Colon (tissue), 2 donors: ENCODE data around the gene GNL1.

Source experiments
- FAIRE-seq: peaks from 2 replicates; lab custom pipeline; 2012; peaks lifted over from hg19 to GRCh38; lab: Jason Lieb, UNC
- donor health status: control.
- donor health status: control.

GNL1 gene

GRCh38 chr6:30570263-30570662, 14.0 kb upstream of the GNL1 start:
- no peak for FAIRE-seq

DNA sequence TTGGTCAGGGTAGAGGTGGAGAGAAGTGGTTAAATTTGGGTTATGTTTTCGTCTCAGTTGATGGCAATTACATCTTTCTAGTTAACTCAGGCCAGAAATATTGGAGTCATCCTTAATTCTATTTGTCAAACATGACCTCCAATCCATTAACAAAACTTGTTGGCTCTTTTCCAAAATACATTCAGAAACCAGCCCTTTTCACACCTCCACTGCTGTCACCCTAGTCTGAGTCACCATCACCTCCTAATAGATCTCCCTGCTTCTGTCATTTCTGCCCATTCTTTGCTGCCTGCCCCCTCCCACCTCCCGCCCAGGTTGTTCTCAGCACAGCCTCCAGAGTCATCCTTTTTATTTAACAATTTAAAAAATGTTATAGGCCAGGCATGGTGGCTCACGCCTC, 12.0 kb upstream of the GNL1 start:
- no peak for FAIRE-seq

GRCh38 chr6:30565772-30566171, 9.5 kb upstream of the GNL1 start:
- no peak for FAIRE-seq

DNA sequence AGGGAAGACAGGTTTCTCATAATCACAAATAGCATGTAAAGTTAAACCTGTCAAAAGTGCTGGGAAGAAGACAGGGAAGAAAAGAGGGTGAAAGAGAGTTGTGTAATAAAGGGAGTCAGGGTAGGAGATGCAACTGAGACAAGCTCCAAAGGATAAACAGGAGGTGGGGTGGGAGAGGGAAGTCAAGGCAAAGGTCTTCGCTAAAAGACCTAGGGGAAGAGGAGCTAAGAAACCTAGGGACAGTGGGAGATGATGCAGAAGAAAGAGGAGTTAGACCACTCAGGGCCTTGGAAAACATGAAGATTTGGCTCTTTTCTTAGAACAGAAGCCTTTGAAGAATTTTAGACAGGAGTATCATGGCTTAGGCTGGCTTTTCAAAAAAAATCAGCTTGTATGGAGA, 7.8 kb upstream of the GNL1 start:
- FAIRE-seq: no peak

DNA sequence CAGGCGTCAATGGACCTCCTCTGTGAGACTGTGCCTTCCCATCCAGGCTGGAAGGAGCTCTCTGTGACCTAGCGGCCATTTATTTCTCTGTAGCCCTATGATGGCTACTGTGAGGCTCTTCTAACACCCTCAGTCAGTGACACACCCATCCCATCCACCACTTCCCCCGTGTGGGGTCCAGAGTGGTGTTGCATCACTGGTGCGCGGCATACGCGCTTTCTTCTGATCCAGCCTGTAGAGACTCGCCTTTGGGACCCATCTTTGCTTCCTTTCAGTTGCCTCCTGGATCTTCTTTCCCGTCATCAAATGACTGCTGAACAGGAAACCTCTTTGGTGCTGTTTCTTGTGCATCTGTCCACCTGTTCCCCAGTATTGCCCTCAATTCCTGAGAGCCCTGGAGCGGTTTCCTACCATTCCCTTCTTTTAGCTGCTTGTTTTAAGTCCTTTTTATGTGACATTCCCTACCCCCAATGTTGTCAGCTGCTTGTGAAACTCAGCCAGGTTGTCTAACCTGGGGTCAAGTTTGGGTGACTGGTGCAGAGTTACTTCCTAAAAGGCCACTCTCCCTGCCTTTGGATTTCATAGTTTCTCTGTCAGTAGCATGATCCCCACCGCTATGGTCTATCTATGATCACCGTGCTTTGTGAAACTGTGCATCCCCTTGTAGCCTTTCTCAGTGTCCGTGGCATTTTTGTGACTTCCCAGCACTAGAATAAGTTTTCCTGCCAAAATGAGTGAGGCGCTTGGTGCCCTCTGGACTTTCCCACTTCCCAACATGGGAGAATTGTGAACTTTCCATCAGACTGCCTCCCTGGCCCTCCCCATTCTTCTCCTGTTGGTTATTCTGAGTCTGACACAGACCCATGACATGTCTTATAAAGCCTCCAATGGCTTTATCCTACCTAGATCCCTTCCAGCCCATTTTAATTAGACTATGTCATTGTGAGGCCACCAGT, 6.5 kb upstream of the GNL1 start:
- no peak for FAIRE-seq

- FAIRE-seq: no peak
Observed at GRCh38 chr6:30560930-30561329, 4.6 kb upstream of the GNL1 start.

DNA sequence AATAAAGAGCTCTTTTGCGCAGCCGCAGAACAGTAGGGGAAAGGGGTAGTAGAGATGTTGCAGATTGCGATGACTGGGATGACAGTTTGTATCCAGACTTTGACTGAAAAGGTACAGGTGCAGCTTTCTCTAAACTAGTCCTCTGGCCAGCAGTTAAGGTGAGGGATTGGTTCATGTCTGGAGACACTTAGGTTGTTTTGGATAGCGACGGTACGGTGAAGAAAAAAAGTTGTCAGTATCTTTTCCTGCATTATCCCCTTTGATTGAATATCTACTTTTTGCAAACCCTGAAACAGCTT, 1.3 kb upstream of the GNL1 start:
- no peak for FAIRE-seq

GRCh38 chr6:30556906-30557682, 805 bp upstream of the GNL1 start, which contains the start of gene PRR3:
PRR3 (plus strand) TSS chr6:30557295; CDS start chr6:30557345, 50 bp downstream.
- no peak for FAIRE-seq

DNA sequence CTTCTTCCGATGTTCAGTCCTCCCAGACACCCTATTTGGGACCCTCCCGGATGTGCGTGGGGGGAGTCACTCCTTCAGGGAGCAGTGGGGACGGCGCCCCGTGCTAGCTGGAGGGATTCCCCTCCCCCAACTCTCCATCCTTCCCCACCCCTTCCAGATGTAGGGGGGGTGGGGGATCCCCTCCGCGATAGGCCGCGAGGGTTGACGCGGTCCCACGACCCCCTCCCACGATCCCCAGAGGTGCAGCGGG, 548 bp downstream of the GNL1 start:
- FAIRE-seq: no peak

GRCh38 chr6:30554962-30555815, 1.1 kb downstream of the GNL1 start:
- FAIRE-seq: no peak

- no peak for FAIRE-seq
Observed at GRCh38 chr6:30554404-30554803, 1.9 kb downstream of the GNL1 start.

GRCh38 chr6:30548375-30548774, 7.9 kb downstream of the GNL1 start:
- no peak for FAIRE-seq

- no peak for FAIRE-seq
Observed at GRCh38 chr6:30547454-30547853, 8.8 kb downstream of the GNL1 start.

DNA sequence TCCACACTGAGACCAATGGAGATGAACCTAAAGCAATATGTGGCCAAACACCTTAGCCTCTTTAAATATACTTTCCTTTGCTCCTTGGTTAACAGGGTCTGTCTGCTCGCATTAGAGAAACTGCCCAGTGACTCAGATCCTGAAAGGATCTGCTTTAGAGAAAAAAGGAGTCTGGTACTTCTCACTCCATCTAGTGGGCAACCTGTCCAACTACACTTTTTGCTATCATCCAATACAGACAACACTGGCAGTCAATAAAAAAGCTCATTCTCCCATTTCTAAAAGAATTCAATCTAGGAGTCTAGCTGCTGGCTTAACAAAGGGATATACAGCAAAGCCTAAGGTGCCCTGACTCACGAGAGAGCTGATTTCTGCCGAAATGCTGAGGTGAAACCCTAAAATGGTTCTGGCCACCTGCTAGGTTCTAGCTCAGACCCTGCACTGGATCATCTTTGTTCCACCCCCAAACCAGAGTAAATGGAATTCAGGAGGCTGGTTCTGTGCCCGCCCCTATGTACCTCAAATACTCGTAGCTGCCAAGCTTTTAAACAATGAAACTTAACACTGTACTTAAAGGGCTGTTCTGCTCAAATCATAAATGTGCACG, 11.5 kb downstream of the GNL1 start:
- no peak for FAIRE-seq

GRCh38 chr6:30543821-30544220, 12.5 kb downstream of the GNL1 start:
- no peak for FAIRE-seq

DNA sequence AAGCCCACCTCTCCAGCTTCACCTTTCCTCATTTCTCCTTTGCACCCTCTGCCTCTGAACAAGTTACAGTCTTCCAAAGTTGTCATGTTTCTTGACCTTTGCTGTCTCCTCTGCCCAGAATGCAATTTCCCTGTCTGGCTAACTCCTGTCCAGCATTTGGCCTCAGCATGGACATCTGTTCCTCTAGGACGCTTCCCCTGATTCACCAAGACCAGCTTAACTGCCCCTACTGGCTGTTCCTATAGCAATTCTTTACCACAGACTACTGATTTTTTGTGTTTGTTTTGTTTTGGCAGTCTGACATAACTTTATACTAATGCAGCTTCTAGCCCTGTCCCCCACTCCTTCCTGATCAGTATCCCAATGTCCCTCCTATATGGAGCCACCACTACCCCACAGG, 13.4 kb downstream of the GNL1 start:
- FAIRE-seq: no peak

DNA sequence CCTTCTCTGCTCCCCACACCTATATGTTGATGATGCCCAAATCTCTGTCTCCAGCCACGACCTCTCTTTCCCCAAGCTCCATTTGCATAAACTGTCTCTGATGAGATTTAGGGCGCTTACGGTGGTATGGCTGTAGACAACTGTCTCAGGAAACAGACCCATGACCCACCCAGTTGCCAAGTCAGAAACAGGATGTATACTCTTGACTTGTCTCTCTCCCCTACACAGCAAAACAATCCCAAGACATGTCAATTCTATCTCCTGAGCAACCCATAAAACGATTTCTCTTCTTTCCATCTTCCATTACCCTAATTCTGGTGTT, 13.9 kb downstream of the GNL1 start:
- no peak for FAIRE-seq

DNA sequence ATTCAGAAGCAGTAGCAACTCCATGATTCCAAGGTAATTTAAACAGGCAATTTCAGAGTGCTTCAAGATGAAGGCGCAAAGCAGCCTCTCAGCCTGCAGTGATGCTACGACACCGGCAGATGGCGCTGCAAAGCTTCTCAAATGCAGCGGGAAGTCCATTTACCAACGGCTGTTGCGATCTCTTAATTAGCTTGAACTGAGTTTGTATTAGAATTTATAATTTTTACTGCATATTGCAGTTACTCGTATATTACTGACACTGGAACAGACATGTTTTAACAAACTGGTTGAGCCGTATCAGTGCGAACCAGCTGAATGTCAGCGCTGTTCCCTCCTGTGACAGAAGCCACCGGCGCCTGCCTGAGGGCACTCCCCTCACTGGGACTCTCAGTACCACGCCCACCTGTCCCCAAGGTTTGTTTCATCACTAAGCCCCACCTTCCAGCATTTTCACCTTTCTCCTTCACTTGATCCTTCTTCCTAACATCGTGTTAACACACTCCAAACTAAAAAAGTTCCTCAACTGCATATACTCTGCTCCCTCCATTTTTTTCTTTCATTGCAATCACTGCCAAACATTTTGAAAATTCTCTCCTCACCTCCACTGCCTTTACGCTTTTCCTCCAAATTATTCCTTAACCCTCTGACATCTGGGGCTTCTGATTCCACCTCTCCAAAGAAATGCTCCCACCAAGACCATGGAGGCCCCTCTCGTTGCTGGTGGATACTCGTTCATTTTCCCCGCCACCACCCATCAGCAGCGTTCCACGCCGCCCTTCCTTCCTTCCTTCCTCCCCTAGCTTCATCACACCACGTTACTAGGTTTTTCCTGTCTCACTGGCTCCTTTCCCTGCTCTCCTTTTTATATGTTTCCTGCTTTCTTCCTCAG, 14.5 kb downstream of the GNL1 start:
- FAIRE-seq: peak; percentile 14

GRCh38 chr6:30537931-30538330, 18.4 kb downstream of the GNL1 start:
- FAIRE-seq: no peak

DNA sequence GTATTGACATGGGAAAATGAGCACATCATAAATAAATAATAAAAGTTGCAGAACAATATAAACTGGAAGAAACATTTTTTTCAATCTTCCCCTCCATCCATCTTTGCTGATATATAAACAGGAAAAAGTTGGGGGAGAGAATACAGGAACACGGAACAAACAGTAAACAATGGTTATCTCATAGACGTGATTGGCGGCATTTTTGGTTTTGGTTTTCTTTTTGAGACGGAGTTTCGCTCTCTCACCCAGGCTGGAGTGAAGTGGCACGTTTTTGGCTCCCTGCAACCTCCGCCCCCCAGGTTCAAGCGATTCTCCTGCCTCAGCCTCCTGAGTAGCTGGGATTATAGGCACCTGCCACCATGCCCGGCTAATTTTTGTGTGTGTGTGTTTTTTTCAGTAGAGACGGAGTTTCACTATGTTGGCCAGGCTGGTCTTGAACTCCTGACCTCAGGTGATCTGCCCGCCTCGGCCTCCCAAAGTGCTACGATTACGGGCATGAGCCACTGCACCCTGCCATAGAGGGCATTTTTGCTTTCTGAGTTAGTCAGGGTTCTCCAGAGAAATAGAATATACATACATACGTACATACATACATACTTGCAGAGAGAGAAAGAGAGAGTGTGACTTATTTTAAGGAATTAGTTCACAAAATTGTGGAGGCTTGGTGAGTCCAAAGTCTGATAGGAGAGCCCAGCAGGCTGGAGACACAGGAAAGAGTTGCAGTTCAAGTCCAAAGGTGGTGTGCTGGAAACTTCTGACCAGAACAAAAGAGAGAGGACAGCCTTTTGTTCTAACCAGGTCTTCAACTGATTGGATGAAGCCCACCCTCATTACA, 22.6 kb downstream of the GNL1 start:
- no peak for FAIRE-seq

- FAIRE-seq: no peak
Observed at GRCh38 chr6:30530014-30530413, 26.3 kb downstream of the GNL1 start.
